HG02798 (cell line): ENCODE results near the gene RAB40AL.
"Not testable (repeated sequence)": the region's sequence is repeated elsewhere in the genome, so short reads cannot be mapped to it uniquely, and the experiment has no call there.

ENCODE experiments used
- ATAC-seq: cut with Tn5 transposase; IDR thresholded peaks from one replicate; pipeline ENCODE4 v1.9.1; 2021; ENCODE audit warnings: mild to moderate bottlenecking; ENCODE audit not compliant: unreplicated experiment, poor library complexity

Gene RAB40AL

GRCh38 chrX:102936972-102937371, at the start of gene RAB40AL:
RAB40AL (plus strand) TSS chrX:102937272; CDS start chrX:102937319, 47 bp downstream.
- ATAC-seq, result not testable (repeated sequence)

GRCh38 chrX:102887687-102888086, 49.4 kb upstream of the RAB40AL start:
- ATAC-seq, result no peak

GRCh38 chrX:102892103-102892502, 45.0 kb upstream of the RAB40AL start:
- ATAC-seq, result no peak

GRCh38 chrX:102899940-102900916, 36.8 kb upstream of the RAB40AL start:
- ATAC-seq, result peak; percentile 88

- ATAC-seq, result no peak
These were observed 34.7 kb upstream of the RAB40AL start for GRCh38 chrX:102902355-102902754.

- no peak for ATAC-seq
These were observed 5.9 kb upstream of the RAB40AL start for GRCh38 chrX:102930990-102931756.

- ATAC-seq, result no peak
These were observed 2.4 kb upstream of the RAB40AL start for GRCh38 chrX:102934624-102935023.

- ATAC-seq, result peak; percentile 78
These were observed 14.1 kb downstream of the RAB40AL start for GRCh38 chrX:102950908-102951866.

GRCh38 chrX:102957751-102958150, 20.7 kb downstream of the RAB40AL start:
- no peak for ATAC-seq

GRCh38 chrX:102958794-102959193, 21.7 kb downstream of the RAB40AL start:
- no peak for ATAC-seq

- ATAC-seq, result no peak
These were observed 22.4 kb downstream of the RAB40AL start for GRCh38 chrX:102959471-102959870.

- ATAC-seq, result no peak
These were observed 26.9 kb downstream of the RAB40AL start for GRCh38 chrX:102963955-102964354.

GRCh38 chrX:102964940-102965339, 27.9 kb downstream of the RAB40AL start:
- no peak for ATAC-seq

GRCh38 chrX:102966701-102967100, 29.6 kb downstream of the RAB40AL start:
- no peak for ATAC-seq

GRCh38 chrX:102968216-102968615, 31.1 kb downstream of the RAB40AL start:
- no peak for ATAC-seq

GRCh38 chrX:102971536-102971935, 34.5 kb downstream of the RAB40AL start:
- not testable (repeated sequence) for ATAC-seq

- ATAC-seq, result no peak
These were observed 37.9 kb downstream of the RAB40AL start for GRCh38 chrX:102975016-102975415.

GRCh38 chrX:102976286-102976685, 39.2 kb downstream of the RAB40AL start:
- no peak for ATAC-seq

- no peak for ATAC-seq
These were observed 39.9 kb downstream of the RAB40AL start for GRCh38 chrX:102976793-102977495.
